Pons (tissue), 1 donor: Measurements from ENCODE around the gene NIP7.
"Not testable (repeated sequence)": the region's sequence is repeated elsewhere in the genome, so short reads cannot be mapped to it uniquely, and the experiment has no call there.

ENCODE experiments used
- DNase-seq: peaks from one replicate; pipeline ENCODE4 v3.0.0-alpha.2; 2016; ENCODE audit warnings: low spot score

The NIP7 gene

GRCh38 chr16:69339289-69340094 lies at the start of gene NIP7, which contains the start of gene COG8:
Gene NIP7, plus strand, starts transcription at chr16:69339772. Its CDS starts 58 bp downstream, at chr16:69339830.
Gene COG8, minus strand, starts transcription at chr16:69339564. Its CDS starts 12 bp downstream, at chr16:69339552.
- DNase-seq = peak; percentile 98

DNA sequence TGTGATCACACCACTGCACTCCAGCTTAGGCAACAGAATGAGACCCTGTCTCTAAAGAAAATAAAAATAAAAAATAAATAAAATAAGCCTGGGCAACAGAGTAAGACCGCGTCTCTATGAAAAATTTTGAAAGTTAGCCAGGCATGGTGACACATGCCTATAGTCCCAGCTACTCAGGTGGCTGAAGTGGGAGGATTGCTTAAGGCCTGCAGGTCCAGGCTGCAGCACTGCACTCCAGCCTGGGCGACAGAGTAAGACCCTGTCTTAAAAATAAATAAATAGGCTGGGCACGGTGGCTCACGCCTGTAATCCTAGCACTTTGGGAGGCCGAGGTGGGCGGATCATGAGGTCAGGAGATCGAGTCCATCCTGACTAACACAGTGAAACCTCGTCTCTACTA lies 47.9 kb upstream of the NIP7 start:
- DNase-seq = not testable (repeated sequence)

DNA sequence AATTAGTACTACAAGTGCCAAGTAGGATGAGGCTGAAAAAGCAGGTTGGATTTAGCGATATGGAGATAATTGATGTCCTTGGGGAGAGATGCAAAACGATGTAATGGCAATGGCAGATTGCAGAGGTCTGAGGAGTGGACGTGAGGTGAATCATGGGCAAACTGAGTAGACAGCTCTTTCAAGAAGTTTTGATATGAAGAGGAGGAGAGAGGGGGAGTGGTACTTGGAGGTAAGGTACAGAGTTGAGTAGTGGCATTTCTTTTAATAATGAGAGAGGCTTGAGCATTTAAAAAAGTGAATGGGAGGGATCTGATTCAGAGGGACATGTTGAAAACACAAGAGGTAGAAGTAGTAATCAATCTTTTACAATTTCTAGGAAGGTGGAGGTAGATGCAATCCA lies 46.2 kb upstream of the NIP7 start:
- DNase-seq = no peak

DNA sequence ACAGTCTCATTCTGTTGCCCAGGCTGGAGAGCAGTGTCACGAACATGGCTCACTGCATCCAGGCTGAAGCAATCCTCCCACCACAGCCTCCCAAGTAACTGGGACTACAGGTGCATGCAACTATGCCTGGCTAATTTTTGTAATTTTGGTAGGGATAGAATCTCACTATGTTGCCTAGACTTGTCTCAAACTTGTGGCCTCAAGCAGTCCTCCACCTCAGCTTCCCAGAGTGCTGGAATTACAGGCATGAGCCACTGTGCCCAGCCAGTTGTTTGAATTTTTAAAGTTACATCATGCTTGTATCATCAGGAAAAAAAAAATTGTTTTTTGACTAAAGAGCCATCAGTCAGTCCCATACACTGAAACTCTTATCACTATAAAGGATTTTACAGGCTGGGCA lies 45.5 kb upstream of the NIP7 start:
- no peak for DNase-seq

- DNase-seq = not testable (repeated sequence)
Measured at GRCh38 chr16:69296771-69297170, 42.8 kb upstream of the NIP7 start.

DNA sequence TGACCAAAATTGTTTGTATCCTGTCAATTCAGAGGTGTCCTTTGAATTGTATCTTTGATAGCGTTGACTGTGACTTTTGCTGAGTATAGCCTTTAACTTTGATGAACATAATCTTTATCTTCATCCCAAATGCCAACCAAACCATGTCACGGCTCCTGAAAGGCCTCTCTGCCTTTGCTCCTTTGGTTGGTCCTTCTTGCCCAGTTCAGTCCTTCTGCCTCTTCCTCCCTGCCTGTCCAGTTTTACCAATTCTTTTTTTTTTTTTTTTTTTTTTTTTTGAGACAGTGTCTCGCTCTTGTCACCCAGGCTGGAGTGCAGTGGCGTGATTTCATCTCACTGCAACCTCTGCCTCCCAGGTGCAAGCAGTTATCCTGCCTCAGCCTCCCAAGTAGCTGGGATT lies 41.3 kb upstream of the NIP7 start:
- DNase-seq = no peak

DNA sequence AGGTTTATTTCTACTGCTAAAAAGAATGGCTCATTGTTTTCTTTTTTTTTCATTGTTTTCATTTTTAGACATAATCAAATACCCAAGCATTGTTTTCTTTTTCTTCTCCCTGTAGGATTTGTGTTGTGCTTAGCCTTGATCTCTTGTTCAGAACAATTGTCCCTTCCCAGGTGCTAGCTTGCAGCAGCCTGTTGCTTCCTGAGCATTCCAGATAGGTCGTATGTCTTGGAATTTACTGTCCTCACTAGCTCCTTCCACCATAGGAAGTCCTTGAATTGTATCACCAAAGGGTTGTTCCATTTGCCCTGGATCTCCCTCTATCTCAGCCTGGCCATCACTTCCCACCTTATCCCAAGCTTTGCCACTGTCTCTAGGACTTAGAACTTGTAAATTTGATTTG lies 38.4 kb upstream of the NIP7 start:
- no peak for DNase-seq

DNA sequence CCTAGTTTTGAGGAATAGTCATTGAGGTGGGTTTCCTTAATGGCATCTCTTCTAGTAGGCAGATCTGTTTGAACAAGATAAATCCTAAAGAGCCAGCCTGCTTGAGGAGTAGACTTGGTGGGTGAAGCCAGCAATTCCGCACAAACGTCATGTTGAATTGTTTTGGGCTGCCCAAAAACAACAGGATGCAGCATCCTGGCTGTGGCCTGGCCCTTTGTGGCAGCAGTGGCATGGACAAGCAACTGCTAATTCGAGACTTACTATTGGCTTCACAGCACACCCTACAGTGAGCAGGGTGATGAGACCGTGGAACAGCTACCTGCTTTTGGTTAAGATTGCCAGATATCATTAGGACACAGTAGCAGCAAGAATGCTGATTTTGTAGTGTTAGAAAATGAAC lies 37.7 kb upstream of the NIP7 start:
- no peak for DNase-seq

DNA sequence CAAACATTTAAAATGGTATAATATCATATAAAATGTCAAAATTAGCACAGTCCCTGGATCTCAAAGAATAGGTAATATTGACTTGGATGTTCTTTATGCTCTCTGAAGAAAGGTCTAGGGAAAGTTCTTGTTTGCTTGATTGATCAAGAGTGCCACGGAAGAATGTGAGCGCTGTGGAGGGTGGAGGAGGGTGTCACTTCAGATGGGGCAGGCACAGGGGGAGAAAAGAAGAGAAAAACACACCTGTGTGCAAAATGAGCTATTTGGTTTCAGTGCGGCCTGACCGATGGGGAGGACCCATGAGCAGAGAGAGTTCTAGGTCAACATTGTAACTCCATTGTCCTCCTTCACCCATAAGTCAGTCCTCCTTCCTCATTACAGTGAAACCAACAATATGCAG lies 37.3 kb upstream of the NIP7 start:
- no peak for DNase-seq

DNA sequence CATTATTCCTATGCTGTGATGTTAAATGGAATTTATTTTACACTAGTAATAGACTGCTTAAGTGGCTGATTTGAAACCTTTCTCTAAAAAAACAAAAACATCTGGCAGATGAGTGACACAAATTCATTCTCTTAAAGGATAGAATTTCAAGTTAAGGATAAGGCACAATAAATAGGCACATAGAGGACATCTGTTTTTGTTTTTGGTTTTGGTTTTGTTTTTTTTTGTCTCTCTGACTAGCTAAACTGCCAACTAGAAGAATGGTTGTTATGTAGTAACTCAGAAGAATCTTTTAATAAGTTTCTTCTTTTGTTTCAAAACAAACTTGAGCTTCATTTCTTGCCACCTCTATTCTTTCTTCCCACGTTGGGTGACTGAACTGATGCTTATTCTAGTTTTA lies 33.5 kb upstream of the NIP7 start:
- DNase-seq = no peak

DNA sequence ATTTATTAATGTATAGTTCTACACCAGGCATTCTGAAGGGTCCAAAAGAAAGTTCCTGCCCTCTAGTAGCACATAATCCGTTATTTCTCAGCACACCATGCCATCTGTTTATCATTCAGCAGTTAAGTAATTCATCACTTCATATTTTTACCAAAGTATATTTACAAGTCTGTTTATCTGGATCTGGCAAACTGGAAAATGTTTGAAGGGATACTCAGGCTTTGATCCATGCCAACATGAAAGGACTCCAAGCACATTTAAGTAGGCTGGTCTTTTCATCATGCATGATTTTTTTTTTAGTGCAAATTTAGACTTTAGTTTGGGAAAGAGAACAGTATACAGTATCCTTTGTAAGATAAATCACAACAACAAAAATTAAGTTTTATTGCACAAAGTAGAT lies 32.5 kb upstream of the NIP7 start:
- DNase-seq = no peak

- no peak for DNase-seq
Measured at GRCh38 chr16:69307856-69308255, 31.7 kb upstream of the NIP7 start.

- peak; percentile 89 for DNase-seq
Measured at GRCh38 chr16:69309316-69309715, 30.3 kb upstream of the NIP7 start.

DNA sequence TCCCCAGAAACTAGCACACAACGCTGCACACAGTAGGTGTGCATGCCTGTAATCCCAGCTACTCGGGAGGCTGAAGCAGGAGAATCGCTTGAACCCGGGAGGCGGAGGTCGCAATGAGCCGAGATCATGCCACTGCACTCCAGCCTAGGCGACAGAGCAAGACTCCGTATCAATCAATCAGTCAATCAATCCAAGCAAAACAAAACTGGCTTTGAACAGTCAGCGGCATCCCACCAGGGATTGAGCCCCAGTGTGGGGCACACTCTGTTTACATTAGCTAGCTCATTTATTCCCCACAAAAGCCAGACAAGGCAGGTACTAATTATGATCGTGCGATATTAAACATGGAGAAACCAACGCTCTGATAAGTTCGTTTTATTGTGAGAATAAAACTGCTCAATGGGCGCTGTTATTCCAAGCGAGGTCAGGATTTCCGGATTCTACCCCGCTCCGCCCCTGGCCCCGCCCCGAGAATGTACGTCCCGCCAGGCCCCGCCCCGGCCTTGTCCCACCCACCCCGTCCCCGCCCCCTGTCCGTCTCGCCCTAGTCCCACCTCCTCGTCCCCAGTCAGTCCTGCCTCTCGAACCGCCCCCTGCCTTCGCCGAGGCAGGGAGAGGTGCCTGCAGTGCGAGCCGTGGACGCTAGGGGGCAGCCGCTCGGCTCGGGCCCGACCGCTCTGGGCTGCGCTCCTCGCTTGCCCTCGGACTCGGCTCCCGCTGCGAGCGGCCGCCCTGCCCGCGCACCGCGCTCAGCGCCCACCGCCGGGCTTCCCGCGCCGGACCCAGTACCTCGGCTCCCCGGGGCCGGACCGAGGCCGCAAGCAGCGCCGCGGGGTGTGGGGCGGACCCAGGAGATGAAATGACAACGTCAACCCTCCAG lies 28.7 kb upstream of the NIP7 start, which contains the start of gene VPS4A:
VPS4A (plus strand) TSS at position 698 of the 880 bp plus-strand sequence; CDS start at position 860, 162 bp downstream.
- peak; percentile 96 for DNase-seq

DNA sequence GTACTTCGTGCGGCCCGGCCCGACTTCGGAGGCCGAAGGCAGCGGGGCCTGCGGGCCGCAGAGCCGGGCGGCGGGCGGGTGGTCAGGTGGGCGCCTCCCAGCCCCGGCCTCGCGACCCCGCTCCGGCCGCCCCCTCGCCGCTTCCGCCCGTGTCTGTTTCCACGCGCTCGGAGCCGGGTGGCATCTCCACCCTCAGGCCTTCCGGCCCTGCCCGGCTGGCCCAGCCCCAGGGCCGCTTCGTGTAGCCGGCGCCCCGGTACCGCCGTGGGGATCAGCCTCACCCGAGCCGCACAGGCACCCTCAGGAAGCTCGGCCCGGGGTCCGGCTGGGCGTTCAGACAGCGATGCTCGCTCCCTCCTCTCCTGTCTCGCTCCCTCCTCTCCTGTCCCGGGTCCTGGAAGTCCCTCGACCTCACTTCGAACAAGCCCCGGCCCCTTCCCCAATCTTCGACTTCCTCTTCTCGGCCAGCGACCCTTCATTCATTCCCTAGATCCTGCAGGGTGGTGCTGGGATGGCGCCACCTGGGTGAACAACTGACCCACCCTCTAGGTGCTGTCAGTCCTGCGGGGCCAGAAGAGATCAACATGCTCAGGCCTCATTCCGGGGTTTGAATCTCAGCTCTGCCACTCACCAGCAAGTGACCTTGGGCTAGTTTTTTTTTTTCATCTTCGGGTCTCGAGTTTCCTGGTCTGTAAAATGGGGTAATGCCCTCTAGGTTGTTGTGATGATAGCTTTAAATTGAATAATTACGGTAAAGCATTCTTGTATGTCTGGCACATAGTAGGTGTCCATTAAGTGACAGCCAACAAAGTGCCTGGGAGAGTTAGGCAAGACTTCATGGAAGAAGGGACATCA lies 27.8 kb upstream of the NIP7 start:
- DNase-seq = no peak

- DNase-seq = no peak
Measured at GRCh38 chr16:69313469-69313868, 26.1 kb upstream of the NIP7 start.

- peak; percentile 46 for DNase-seq
Measured at GRCh38 chr16:69314534-69314933, 25.0 kb upstream of the NIP7 start.

- no peak for DNase-seq
Measured at GRCh38 chr16:69315486-69316311, 23.9 kb upstream of the NIP7 start.

DNA sequence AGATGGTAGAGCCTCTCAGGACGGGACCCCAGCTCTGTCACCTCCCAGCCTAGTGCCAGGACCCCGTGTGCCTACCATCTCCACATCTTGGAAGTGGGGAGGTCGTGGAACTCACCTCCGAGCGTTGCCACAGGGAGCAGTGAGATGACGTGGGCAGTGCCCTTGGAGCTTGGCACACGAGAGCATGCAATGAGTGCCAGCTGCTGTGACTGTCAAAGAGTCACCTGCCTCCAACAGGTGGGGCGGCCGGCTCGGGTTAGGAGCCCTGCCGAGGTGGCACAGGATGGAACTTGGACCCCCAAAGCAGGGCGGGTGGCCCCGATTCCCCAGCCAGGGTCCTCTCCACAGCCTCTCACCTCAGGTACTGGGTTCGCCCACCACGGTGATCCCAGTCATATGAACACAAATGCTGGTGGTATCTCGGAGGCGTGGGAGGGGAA lies 23.0 kb upstream of the NIP7 start:
- no peak for DNase-seq

DNA sequence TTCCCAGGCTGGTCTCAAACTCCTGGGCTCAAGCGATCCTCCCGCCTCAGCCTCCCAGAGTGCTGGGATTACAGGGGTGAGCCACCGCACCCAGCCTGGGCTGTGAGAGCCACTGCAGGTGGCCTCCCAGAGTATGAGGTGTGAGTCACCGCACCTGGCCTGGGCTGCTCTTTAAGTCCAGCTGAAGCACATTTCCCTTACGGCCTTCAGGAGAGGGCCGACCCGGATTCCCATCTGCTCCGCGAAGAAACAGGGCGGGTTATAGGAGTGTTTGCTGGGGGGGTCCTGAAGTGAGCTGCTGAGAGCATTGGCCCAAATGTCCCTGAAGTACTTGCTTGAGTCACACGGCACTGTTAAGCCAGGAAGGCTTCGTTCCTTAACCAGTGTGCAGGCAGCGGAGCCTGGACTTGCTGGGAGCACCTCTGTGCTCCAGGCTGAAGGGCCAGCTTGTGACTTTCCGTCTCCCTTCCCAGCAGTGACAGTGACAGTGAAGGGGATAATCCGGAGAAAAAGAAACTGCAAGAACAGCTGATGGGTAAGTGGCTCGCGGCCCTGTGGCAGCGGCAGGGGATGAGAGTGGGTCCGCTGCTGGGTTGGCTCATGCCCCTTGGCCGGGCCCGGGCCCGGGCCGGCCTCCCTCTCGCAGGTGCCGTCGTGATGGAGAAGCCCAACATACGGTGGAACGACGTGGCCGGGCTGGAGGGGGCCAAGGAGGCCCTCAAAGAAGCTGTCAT lies 21.2 kb upstream of the NIP7 start:
- DNase-seq = no peak
